ENCODE results near the gene DDX5. TPM values are rescaled to one million over a fixed set of nuclear protein-coding genes. Genes with fewer than 3 reads are reported as not detected.

DDX5 gene
- total and polyA plus RNA-seq, 2 donors (not counting 3 experiments of a cell fraction or from before 2014, with no cell fraction given) = 1,027 to 2,040 TPM

GRCh38 chr17:64527914-64528313 lies 21.8 kb upstream of the DDX5 start:
- H3K4me2 ChIP-seq (ENCODE audit: insufficient read depth, low read length) = no peak overlapping the region
- peaks cover 32% of the 10 kb centered on the region in 2 experiments for H3K36me3 ChIP-seq (ENCODE audit: control insufficient read depth in 2 of 2, extremely low read depth in 1 of 2, insufficient read depth in 2 of 2, low read length in 2 of 2)
- H3K9me1 ChIP-seq (replicated peaks; ENCODE audit: control insufficient read depth, extremely low read depth, insufficient read depth, low read length) = no peaks in the 10 kb centered on the region
- dilution Hi-C loops (cut with MboI; ENCODE audit: extremely low pct_ligation_motif_present, low sequenced_read_pairs) = no loop called here
- H3K9ac ChIP-seq (replicated peaks; ENCODE audit: extremely low read depth, insufficient read depth, low read length) = no peak overlapping the region
- H3K4me3 ChIP-seq (replicated peaks in 1 of 3; ENCODE audit: insufficient read depth in 1 of 3, low read depth in 1 of 3, low read length in 3 of 3) = no peak overlapping the region
- no peaks in the 10 kb centered on the region for H4K20me1 ChIP-seq (replicated peaks; ENCODE audit: control insufficient read depth, extremely low read depth, insufficient read depth, low read length)
- H3K79me2 ChIP-seq (ENCODE audit: control insufficient read depth, insufficient read depth, low read length) = no peaks in the 10 kb centered on the region
- H2AFZ ChIP-seq (ENCODE audit: low read depth, low read length) = no peak overlapping the region
- no peaks in the 10 kb centered on the region for H3K4me1 ChIP-seq (ENCODE audit: control insufficient read depth, extremely low read depth, insufficient read depth, low read length)
- intact Hi-C loops (cut with micrococcal nuclease) = no loop called here
- TF ChIP-seq POLR2AphosphoS5 (IDR thresholded peaks at IDR 0.05; ENCODE audit: insufficient read depth, low read depth, low read length) (no peak), MYC (IDR thresholded peaks at IDR 0.05; ENCODE audit: low read depth, low read length) (no peak), POLR2A (IDR thresholded peaks at IDR 0.05; ENCODE audit: low read depth, low read length) (no peak), CTCF (IDR thresholded peaks at IDR 0.05; ENCODE audit: extremely low read depth in 1 of 2, insufficient read depth in 1 of 2, low read depth in 1 of 2, low read length in 2 of 2) (no peak)
- no peak overlapping the region for H3K27ac ChIP-seq (ENCODE audit: insufficient read depth, low read depth, low read length)
- POLR2A ChIA-PET = no interaction called here
- no peaks in the 10 kb centered on the region for H3K9me3 ChIP-seq (replicated peaks; ENCODE audit: control insufficient read depth, insufficient read depth, low read length)
- no peaks in the 10 kb centered on the region for H3K27me3 ChIP-seq (ENCODE audit: control insufficient read depth in 2 of 2, insufficient read depth in 2 of 2, low read length in 2 of 2)
- CTCF ChIA-PET = interaction anchor here (1.5 kb wide), 1 partner anchor 122 kb away, joined by 3 read pairs; no protein-coding TSS in a partner anchor
- DNase-seq (ENCODE audit: low read depth, low spot score) (no peak), FAIRE-seq (no peak)
- no TSS peak for BruUV-seq (replicated peaks)

- ChIA-PET CTCF (no interaction called here), POLR2A (no interaction called here)
- Histone ChIP-seq H3K4me2 (ENCODE audit: insufficient read depth, low read length) (no peak overlapping the region), H3K36me3 (ENCODE audit: control insufficient read depth in 2 of 2, extremely low read depth in 1 of 2, insufficient read depth in 2 of 2, low read length in 2 of 2) (peaks cover 19 to 33% of the 10 kb centered on the region in 2 experiments), H3K4me3 (replicated peaks in 1 of 3; ENCODE audit: insufficient read depth in 1 of 3, low read depth in 1 of 3, low read length in 3 of 3) (no peak overlapping the region), H3K79me2 (ENCODE audit: control insufficient read depth, insufficient read depth, low read length) (no peaks in the 10 kb centered on the region), H3K9me3 (replicated peaks; ENCODE audit: control insufficient read depth, insufficient read depth, low read length) (no peaks in the 10 kb centered on the region), H4K20me1 (replicated peaks; ENCODE audit: control insufficient read depth, extremely low read depth, insufficient read depth, low read length) (no peaks in the 10 kb centered on the region), H3K9ac (replicated peaks; ENCODE audit: extremely low read depth, insufficient read depth, low read length) (no peak overlapping the region), H2AFZ (ENCODE audit: low read depth, low read length) (no peak overlapping the region), H3K9me1 (replicated peaks; ENCODE audit: control insufficient read depth, extremely low read depth, insufficient read depth, low read length) (no peaks in the 10 kb centered on the region), H3K4me1 (ENCODE audit: control insufficient read depth, extremely low read depth, insufficient read depth, low read length) (peaks cover 3% of the 10 kb centered on the region), H3K27me3 (ENCODE audit: control insufficient read depth in 2 of 2, insufficient read depth in 2 of 2, low read length in 2 of 2) (no peaks in the 10 kb centered on the region), H3K27ac (ENCODE audit: insufficient read depth, low read depth, low read length) (no peak overlapping the region)
- intact Hi-C loops (cut with micrococcal nuclease) = no loop called here
- BruUV-seq (replicated peaks) = no TSS peak
- TF ChIP-seq JUN (IDR thresholded peaks at IDR 0.05; ENCODE audit: borderline replicate concordance, insufficient read depth, insufficient read length, low read depth) = no peak
- TF ChIP-seq POLR2A (IDR thresholded peaks at IDR 0.05; ENCODE audit: low read depth, low read length) = no peak
- no peak for TF ChIP-seq MYC (IDR thresholded peaks at IDR 0.05; ENCODE audit: low read depth, low read length)
- TF ChIP-seq FOS (IDR thresholded peaks at IDR 0.05; ENCODE audit: borderline replicate concordance, insufficient read depth, low read length) = no peak
- no peak for TF ChIP-seq CTCF (IDR thresholded peaks at IDR 0.05; ENCODE audit: extremely low read depth in 1 of 2, insufficient read depth in 1 of 2, low read depth in 1 of 2, low read length in 2 of 2)
- TF ChIP-seq GATA2 (IDR thresholded peaks at IDR 0.05; ENCODE audit: insufficient read depth, insufficient read length, low read depth, low read length) = no peak
- DNase-seq (ENCODE audit: low read depth, low spot score) (no peak), FAIRE-seq (no peak)
- dilution Hi-C loops (cut with MboI; ENCODE audit: extremely low pct_ligation_motif_present, low sequenced_read_pairs) = no loop called here
Measured at GRCh38 chr17:64520359-64520758, 14.3 kb upstream of the DDX5 start.

Measured in endothelial cell of umbilical vein (primary cell).